Esophagus muscularis mucosa (tissue), 3 donors: ENCODE measurements around the gene TENM4.

Experiments used
- POLR2AphosphoS5 ChIP-seq, 2 donors: sonication (generic); formaldehyde crosslinking; IDR thresholded peaks; one replicate each; pipeline ENCODE4 v1.6.1; 2017; ENCODE audit warnings: antibody characterized with exemption in 2 of 2
- TF ChIP-seq, protein P1 (sequence below), 3 experiments: fragments of 200-600 bp in 2 of 3; fragments of 450-650 bp in 1 of 3; sonication (generic) in 2 of 3; IDR thresholded peaks; one replicate each; pipeline ENCODE4 v1.5.1; 2017 to 2019; ENCODE audit warnings: antibody characterized with exemption in 3 of 3, mild to moderate bottlenecking in 2 of 3, moderate library complexity in 1 of 3

DNA sequence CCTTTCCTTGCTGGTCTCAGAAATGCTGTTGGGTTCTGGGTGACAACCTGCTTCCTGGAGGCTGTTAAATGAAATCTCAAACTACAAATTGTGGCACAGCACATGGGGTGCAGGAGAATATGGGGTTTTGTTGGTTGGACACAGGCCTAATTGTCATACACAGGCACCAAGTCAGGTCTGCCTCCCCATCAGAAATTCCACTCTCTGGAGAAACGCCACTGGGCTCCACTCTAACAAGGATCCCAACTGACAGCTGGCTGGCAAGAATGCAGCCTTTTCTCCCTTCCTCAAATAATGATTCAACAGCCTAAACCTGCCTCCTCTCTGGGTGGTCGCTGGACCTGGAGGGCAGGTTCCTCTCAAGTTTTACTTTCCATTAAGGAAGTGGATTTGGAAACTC is 688.3 kb downstream of the TENM4 start:
- TF ChIP-seq, protein P1, sequence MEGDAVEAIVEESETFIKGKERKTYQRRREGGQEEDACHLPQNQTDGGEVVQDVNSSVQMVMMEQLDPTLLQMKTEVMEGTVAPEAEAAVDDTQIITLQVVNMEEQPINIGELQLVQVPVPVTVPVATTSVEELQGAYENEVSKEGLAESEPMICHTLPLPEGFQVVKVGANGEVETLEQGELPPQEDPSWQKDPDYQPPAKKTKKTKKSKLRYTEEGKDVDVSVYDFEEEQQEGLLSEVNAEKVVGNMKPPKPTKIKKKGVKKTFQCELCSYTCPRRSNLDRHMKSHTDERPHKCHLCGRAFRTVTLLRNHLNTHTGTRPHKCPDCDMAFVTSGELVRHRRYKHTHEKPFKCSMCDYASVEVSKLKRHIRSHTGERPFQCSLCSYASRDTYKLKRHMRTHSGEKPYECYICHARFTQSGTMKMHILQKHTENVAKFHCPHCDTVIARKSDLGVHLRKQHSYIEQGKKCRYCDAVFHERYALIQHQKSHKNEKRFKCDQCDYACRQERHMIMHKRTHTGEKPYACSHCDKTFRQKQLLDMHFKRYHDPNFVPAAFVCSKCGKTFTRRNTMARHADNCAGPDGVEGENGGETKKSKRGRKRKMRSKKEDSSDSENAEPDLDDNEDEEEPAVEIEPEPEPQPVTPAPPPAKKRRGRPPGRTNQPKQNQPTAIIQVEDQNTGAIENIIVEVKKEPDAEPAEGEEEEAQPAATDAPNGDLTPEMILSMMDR (IDR thresholded peaks at IDR 0.05) = no peak
- TF ChIP-seq POLR2AphosphoS5 (IDR thresholded peaks at IDR 0.05) = no peak
